Activated CD4-positive, alpha-beta T cell treated with anti-CD3 and anti-CD28 coated beads for 1 hour (primary cell): ENCODE results near the gene ERICH2.

Source experiments
- DNase-seq: peaks from one replicate; pipeline ENCODE4 v3.0.0-alpha.2; 2020

ERICH2 gene

GRCh38 chr2:170818036-170818751 is 48.0 kb downstream of the ERICH2 start:
- DNase-seq: no peak

DNA sequence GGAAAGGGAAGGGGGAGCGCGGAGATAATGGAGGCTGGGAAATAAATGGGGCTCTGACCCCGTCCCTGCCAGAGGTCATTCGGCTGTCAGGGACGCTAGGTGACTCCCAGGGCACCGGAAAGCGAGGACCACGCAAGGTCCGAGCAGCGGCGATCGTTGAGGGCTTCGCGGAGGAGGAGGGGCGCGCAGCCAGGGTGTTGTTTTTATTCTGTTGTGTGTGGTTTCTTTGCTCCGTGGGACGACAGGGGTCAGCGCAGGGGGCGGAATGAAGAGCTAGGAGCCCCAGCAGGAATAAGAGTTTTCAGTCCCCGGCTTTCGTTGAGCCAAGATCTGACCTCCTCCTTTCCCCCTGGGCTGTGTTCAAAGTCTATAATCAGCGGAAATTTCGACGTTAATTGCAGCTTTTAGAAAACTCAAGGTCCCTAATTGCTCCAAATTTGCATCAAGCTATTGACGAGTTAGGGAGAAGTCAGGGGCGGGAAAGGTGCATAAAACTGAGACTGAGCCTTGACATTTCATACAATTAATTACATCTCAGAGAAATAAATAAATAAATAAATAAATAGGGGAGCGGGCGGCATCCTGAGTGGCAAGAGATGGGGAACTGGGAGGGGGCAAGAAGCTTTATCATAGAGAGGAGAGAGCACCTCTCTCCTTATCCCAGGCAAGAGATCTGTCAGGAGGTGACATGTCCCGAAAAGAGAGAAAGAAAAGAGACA is 48.7 kb downstream of the ERICH2 start:
- DNase-seq: no peak

- no peak for DNase-seq
These were observed 49.8 kb downstream of the ERICH2 start for GRCh38 chr2:170819680-170820664.

GRCh38 chr2:170820757-170821530 is 50.8 kb downstream of the ERICH2 start:
- DNase-seq: no peak

GRCh38 chr2:170821531-170822289 is 51.5 kb downstream of the ERICH2 start:
- no peak for DNase-seq

DNA sequence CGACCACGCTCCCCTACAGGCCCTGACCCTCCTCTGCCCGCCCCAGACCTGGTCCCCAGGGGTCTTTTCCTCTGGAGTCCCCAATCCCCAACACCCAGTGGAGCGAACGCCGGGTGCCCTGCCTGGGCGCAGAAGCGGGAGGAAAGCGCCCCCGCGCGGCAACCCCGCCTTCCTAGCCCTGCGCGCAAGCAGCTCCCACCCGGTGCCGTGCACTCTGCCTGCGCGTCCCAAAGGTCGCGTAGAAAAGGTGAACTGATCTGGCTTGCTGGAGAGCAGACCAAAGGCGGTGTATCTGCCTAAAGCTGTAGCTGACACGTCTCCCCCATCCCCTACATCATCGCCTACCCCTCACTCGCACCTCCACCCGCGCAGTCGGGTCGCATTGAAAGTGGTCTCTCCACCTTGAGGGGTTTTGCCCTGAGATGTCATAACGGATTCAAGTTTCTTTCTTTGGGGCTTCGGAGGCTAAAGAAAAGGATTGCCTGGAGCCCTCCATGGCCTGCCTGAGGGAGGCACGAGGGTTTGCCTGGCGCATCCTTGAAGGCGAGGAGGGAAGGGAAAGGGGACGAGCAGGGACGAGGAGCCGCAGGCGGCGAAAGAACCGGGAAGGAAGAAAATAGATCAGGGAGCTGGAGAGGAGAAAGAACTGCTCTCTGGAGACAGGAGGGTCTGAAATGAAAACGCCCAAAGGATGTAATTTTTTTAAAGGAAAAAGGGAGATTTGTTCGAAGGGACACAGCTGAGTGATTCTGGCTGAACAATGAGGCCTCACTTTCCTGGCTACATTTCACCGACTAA is 52.3 kb downstream of the ERICH2 start:
- DNase-seq: no peak

DNA sequence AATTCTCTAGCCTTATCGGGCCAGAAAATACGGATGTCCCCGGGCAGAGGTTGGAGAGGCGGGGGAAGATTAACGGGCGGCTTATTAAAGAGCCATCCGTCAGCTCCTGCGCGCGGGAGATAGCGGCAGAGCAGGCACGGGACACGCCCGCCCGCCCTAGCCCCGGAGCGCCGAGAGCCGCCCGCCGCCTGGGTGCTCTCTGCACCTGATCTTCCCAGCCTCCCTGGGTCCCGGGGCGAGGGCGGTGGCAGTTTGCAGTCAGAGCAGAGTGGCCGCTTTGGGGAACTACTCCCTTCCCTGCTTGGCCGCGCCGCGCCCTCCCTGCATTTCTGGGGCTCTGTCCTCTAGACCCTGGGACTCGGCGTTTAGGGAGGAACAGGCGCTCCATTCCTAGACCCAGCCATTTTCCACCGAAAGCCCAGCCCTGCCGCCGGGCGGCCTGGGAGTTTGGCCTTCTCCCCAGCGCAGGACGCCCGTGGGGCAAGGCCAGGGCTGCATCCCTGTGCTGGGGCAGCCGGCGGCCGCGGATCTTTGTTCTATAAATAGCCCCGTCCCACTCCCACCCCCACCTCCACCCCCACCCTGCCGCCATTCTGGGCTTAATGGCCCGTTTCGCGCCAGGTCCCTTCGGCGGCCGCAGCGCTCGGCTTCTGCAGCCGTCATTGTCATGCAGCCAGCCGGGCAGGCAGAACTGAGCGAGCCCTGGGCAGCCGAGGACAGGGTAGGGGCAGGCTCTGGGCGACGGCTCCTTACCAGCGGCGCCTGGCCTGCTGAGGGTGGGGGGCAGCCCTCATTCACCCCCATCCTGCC is 53.1 kb downstream of the ERICH2 start:
- no peak for DNase-seq

- no peak for DNase-seq
These were observed 53.7 kb downstream of the ERICH2 start for GRCh38 chr2:170823898-170824215.

GRCh38 chr2:170824526-170825015 is 54.4 kb downstream of the ERICH2 start:
- DNase-seq: no peak

GRCh38 chr2:170827841-170828532 is 57.8 kb downstream of the ERICH2 start:
- DNase-seq: no peak

DNA sequence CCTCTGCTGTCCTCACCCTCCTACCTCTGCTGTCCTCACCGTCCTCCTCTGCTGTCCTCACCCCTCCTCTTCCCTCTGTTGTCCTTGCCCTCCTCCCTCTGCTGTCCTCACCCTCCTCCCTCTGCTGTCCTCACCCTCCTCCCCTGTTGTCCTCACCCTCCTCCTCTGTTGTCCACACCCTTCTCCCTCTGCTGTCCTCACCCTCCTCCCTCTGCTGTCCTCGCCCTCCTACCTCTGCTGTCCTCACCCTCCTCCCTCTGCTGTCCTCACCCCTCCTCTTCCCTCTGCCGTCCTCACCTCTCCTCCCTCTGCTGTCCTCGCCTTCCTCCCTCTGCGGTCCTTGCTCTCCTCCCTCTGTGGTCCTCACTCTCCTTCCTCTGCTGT is 58.3 kb downstream of the ERICH2 start:
- DNase-seq: no peak

GRCh38 chr2:170829036-170829435 is 58.9 kb downstream of the ERICH2 start:
- no peak for DNase-seq

DNA sequence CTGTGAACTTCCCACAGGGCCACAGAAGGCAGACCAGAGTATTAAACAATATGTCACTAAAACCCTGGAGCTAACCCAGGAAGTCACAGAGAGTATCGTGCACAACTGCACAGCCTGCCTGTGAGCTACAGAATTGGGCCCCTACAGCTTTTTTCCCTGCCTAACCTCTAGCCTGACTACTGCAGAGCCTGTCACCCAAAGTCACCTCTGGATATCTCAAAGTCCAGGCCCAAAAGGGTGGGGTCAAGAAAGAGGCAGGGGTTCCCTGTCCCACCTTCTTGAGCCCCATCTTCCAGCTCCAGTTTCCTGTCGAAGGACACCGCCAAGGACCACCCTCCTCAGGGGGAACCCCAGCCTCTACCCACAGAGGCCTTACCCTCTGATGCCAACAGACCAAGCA is 60.0 kb downstream of the ERICH2 start:
- DNase-seq: no peak

DNA sequence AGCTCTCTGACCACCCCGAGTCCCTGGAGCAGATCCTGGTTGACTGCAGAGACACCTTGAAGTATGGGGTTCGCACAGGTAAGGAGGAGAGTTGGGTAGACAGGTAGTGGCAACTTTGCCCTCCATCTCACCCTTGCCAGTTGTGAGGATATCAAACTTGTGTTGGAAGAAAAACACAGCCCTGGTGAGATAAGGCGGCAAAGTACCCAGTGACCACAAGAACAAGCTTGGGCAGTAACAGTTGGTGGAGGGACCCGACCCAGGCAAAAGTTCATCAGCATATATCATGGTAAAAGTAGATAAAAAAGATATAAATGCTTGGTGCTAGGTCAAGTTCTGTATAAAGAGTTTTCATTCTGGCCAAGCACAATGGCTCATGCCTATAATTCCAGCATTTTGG is 60.9 kb downstream of the ERICH2 start:
- DNase-seq: no peak

DNA sequence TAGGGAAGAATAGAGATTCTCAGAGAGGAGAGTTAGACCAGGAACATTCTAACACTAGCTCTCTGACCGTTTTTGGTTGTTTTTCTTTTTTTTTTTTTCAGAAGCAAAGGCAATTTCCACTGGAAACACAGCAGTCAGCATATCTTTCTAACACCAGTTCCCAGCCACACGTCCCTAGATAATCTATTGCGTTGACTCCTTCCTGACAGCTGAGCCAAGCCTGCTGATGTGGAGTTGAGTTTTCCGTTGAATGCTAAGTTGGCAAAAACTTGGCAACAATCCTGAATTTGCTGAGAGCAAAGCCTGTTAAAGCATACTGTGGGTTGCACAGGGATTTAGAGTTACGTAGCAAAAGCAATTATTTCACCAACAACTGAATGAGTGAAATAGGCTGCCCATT is 65.8 kb downstream of the ERICH2 start:
- DNase-seq: no peak

- DNase-seq: no peak
These were observed 70.6 kb downstream of the ERICH2 start for GRCh38 chr2:170840717-170841210.

DNA sequence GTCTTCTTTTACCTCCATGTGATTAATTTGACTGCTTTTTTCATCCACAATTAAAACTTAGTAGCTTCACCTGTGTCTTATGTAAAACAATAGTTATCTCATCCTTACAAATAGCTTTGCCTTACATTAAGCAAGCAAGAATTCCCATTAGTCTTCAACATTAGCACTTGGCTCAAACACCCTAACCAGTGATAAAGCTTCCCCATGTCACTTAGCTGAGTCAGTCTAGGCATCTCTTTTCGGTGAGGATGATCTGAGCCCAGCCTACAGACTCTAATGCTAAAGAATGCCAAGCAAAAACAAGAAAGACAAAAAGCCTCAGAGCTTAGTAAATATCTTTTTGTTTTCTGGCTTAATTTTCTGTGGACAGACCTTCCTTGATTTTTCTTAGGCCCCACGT is 72.6 kb downstream of the ERICH2 start:
- no peak for DNase-seq

DNA sequence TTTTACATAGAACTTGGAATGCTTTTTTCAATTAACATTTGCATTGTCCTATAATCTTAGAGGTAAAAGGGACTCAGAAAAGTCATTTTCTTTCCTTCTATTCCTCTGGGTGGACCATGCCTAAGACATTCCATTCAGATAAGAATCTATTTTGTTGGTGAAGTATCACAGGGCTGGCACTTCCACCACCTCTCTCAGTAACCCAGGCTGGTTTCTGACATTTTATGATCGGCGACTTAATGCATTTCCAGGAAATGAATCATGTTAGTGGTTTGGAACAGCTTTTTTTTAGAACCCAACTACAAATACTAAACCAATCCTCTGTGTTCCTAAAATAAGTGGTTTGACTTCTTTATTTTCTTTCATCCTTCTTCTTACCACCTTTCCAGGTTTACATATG is 73.5 kb downstream of the ERICH2 start:
- DNase-seq: no peak

DNA sequence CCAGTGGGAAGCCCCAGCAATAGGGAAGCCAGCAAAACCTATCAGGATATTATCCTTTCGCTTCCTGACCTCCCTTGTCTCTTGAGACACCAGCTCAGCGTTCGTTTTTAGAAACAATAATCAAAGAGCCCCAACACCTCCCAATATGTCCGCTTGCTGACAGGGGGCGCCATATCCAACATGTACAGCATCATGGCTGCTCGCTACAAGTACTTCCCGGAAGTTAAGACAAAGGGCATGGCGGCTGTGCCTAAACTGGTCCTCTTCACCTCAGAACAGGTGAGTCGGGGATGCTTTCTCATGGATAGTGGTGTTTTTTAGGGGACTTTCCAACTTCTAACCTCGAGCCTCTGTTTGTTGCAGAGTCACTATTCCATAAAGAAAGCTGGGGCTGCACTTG is 75.2 kb downstream of the ERICH2 start:
- DNase-seq: no peak
